Astrocyte of the spinal cord (primary cell): Measurements from ENCODE around the gene SHANK3.

Experiments used
- DNase-seq: peaks from one replicate; pipeline ENCODE4 v3.0.0; 2011; ENCODE audit warnings: low read depth, low spot score
- H3K4me3 ChIP-seq: 2 replicates; pipeline ENCODE4 v1.5.1; 2011; ENCODE audit warnings: low read depth, mild to moderate bottlenecking, low read length, moderate library complexity
- in situ Hi-C: cut with HindIII; loops from 2 replicates; pipeline ENCODE4 v1.10.0; 2017; ENCODE audit warnings: low sequenced_read_pairs
- TF ChIP-seq, protein P1 (sequence below): IDR thresholded peaks from 2 replicates; pipeline ENCODE4 v1.5.1; 2012; ENCODE audit warnings: low read depth, mild to moderate bottlenecking, low read length, inconsistent platforms

The SHANK3 gene

DNA sequence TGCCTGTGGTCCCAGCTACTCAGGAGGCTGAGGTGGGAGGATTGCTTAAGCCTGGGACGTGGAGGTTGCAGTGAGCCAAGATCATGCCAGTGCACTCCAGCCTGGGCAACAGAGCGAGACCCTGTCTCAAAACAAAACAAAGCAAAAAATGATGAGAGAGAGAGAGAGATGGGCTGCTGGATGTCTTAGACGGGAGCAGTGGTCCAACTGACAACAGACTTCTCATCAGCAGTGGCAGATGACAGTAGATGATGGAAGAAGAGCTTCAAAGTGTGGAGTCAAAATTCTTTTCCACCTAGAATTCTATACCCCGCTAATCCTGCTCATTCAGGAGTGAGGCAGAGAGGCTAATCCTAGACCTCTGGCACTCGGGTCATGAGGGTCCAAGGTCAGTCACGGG lies 36.4 kb downstream of the SHANK3 start:
- in situ Hi-C loops = no loop called here
- DNase-seq = no peak
- H3K4me3 ChIP-seq = no peak overlapping the region
- TF ChIP-seq, protein P1, sequence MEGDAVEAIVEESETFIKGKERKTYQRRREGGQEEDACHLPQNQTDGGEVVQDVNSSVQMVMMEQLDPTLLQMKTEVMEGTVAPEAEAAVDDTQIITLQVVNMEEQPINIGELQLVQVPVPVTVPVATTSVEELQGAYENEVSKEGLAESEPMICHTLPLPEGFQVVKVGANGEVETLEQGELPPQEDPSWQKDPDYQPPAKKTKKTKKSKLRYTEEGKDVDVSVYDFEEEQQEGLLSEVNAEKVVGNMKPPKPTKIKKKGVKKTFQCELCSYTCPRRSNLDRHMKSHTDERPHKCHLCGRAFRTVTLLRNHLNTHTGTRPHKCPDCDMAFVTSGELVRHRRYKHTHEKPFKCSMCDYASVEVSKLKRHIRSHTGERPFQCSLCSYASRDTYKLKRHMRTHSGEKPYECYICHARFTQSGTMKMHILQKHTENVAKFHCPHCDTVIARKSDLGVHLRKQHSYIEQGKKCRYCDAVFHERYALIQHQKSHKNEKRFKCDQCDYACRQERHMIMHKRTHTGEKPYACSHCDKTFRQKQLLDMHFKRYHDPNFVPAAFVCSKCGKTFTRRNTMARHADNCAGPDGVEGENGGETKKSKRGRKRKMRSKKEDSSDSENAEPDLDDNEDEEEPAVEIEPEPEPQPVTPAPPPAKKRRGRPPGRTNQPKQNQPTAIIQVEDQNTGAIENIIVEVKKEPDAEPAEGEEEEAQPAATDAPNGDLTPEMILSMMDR = no peak

DNA sequence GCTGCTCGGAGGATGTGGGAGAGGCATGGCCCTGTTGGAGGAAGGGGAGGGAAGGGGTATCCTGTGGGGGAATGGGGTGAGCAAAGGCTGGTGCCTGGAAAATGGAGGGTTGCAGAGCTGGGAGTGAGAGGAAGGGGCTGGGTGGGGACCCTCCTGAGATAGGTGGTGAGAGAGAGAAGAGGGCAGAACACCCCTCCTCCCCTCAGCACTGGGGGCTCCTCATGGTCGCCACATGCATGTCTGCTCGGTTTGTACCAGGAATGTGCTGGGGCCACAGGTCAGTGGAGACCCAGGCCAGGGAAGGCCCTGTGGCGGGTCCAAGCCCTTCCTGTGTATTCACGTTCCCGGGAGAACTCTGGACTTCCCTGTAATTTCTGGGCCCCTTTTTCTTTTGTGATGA lies 37.6 kb downstream of the SHANK3 start:
- in situ Hi-C loops = no loop called here
- TF ChIP-seq, protein P1 = no peak

DNA sequence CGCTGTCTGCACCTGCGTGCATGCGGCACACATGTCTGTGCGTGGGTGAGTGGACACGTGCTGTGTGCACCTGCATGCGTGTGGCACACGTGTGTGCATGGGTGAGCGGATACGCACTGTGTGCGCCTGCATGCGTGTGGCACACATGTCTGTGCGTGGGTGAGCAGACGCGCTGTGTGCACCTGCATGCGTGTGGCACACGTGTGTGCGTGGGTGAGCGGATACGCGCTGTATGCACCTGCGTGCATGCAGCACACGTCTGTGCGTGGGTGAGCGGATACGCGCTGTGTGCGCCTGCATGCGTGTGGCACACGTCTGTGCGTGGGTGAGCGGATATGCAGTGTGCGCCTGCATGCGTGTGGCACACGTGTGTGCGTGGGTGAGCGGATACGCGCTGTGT lies 38.3 kb downstream of the SHANK3 start:
- TF ChIP-seq, protein P1 = no peak
- H3K4me3 ChIP-seq = no peak overlapping the region
- DNase-seq = no peak
- in situ Hi-C loops = no loop called here

More for the DNA sequence above, 37.6 kb downstream of the SHANK3 start:
- no peak for DNase-seq
- H3K4me3 ChIP-seq = no peak overlapping the region

DNA sequence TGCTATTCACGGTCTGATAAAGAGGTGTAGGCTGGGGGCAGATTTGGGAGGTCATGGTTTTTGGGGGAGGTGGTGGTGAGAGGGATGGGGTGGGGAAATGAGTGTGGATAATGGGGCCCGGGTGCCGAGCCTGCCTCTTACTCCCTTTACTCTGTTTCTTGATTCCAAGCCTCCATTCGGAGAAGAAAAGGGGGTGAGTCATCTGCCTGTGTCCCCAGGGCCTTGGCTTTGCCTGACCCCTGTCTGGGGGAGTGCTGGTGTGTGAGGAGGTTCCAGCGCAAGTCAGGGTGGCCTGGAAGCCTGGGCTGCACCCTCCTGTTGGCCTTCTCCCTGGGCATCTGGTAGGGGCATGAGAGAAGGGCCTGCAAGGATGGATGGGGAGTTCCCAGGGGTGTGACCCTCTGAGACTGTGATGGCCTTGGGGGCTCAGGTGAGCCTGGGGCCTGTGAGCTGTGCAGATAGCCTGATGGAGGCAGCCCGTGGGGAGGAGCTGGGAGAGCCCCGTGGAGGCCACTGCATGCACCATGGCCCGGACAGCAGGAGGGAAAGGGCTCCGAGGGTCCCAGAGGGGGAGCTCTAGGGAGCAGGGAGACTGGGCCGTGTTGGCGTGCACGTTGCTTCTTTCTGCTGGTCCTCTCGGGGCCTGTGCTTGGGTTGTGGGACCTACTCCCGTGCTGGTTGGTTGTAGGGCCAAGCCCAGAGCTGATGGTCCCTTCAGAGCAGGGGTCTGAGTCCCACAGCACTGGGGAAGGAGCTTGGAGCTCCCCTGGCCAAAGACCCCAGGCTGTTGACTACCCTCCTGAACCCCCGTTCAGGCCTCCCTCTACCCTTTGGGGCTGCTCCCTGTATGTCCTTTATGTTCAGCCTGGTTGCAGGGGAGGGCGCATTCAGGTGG lies 39.1 kb downstream of the SHANK3 start:
- no peak overlapping the region for H3K4me3 ChIP-seq
- DNase-seq = no peak
- TF ChIP-seq, protein P1 = no peak
- in situ Hi-C loops = no loop called here

DNA sequence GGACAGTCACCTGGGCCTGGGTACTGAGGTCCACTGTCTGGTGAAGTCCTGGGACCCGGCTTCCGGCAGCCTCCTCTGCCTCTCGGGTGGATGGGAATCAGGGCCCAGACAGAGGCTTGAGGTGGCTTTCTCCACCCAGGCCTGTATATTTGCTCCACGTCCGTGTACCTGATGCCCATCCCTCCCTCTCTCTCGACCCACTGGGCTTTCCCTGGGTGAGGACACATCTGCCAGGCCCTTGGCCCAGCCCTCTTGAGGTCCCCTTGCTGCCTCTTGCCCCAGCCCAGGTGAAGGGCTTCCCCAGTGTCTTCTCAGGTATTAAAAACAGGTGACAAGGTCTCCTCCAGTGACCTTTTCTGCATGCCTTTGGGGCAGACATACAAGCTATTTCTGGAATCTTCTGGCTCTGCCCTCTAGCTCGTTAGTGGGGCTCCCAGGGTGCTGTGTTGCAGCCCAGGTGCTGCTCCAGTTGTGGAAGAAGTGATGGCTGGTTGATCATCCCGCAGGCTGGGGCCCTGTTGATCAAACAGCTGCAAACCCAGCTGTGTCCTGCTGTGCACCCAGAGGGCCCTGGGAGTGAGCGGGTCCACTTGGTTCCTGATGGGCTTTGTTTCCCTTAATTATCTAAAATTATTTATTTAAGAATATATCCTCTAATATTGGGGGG lies 39.9 kb downstream of the SHANK3 start:
- no peak overlapping the region for H3K4me3 ChIP-seq
- DNase-seq = no peak
- in situ Hi-C loops = no loop called here
- TF ChIP-seq, protein P1 = no peak

DNA sequence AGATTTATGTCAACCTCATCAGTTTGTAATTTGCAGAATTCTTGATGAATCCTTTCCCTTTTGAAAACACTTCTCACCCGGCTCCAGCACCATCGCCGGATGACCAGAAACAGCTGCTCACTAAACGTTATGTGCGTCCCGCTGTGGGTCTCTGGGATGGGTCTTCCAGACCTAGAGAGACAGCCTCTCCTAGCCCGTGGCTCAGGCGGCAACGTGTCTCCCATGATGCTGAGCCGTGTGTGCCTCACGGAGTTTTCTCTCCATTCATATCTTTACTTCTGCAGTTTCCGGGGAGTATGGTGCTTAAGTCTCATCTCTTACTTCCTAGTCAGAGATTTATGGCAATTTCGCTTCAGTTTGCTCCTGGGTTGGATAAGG lies 40.4 kb downstream of the SHANK3 start:
- no peak overlapping the region for H3K4me3 ChIP-seq
- in situ Hi-C loops = no loop called here
- TF ChIP-seq, protein P1 = no peak
- DNase-seq = no peak
